Measurements from ENCODE around the gene HSF5. TPM values are rescaled to one million over a fixed set of nuclear protein-coding genes. Genes with fewer than 3 reads are reported as not detected.

HSF5 gene
- total RNA-seq: 0.32 TPM
- long read RNA-seq: 0 reads

GRCh38 chr17:58487589-58488427 is at the start of gene HSF5:
Gene HSF5, minus strand, starts transcription at chr17:58488408. Its CDS starts 134 bp downstream, at chr17:58488274.
- Histone ChIP-seq H3K27me3 (ENCODE audit: low read depth) (no peaks in the 10 kb centered on the region), H3K9me3 (no peaks in the 10 kb centered on the region), H3K4me3 (peak within 1 kb of the TSS; percentile 34), H3K4me1 (no peaks in the 10 kb centered on the region), H3K27ac (no peak within 1 kb of the TSS), H3K36me3 (peaks cover 53% of the 10 kb centered on the region)
- peak; percentile 47 for TF ChIP-seq CTCF (IDR thresholded peaks at IDR 0.05)
- intact Hi-C loops (cut with DNase I): no loop called here
- peak; percentile 72 for DNase-seq
- ATAC-seq: peak; percentile 72 to 79

- H3K9me3 ChIP-seq: no peaks in the 10 kb centered on the region
- intact Hi-C loops (cut with DNase I): no loop called here
- no peaks in the 10 kb centered on the region for H3K36me3 ChIP-seq
- DNase-seq (no peak), ATAC-seq (no peak)
- no peak overlapping the region for H3K4me3 ChIP-seq
- no peaks in the 10 kb centered on the region for H3K27me3 ChIP-seq (ENCODE audit: low read depth)
- no peak overlapping the region for H3K27ac ChIP-seq
- TF ChIP-seq CTCF (IDR thresholded peaks at IDR 0.05): no peak
- peaks cover 11% of the 10 kb centered on the region for H3K4me1 ChIP-seq
Measured at GRCh38 chr17:58537266-58537665, 49.1 kb upstream of the HSF5 start.

- Histone ChIP-seq H3K9me3 (no peaks in the 10 kb centered on the region), H3K27me3 (ENCODE audit: low read depth) (no peaks in the 10 kb centered on the region), H3K36me3 (no peaks in the 10 kb centered on the region), H3K4me1 (peaks cover 13% of the 10 kb centered on the region), H3K4me3 (no peak overlapping the region), H3K27ac (no peak overlapping the region)
- ATAC-seq (no peak), DNase-seq (no peak)
- intact Hi-C loops (cut with DNase I): no loop called here
- no peak for TF ChIP-seq CTCF (IDR thresholded peaks at IDR 0.05)
Measured at GRCh38 chr17:58536542-58536941, 48.3 kb upstream of the HSF5 start.

- H3K27ac ChIP-seq: no peak overlapping the region
- no peak for DNase-seq
- H3K4me3 ChIP-seq: no peak overlapping the region
- no peak for ATAC-seq
- H3K4me1 ChIP-seq: peaks cover 24% of the 10 kb centered on the region
- no peaks in the 10 kb centered on the region for H3K36me3 ChIP-seq
- no peak for TF ChIP-seq CTCF (IDR thresholded peaks at IDR 0.05)
- no peaks in the 10 kb centered on the region for H3K9me3 ChIP-seq
- H3K27me3 ChIP-seq (ENCODE audit: low read depth): no peaks in the 10 kb centered on the region
- intact Hi-C loops (cut with DNase I): no loop called here
Measured at GRCh38 chr17:58535431-58535830, 47.2 kb upstream of the HSF5 start.

- peak; percentile 20 to 47 for ATAC-seq
- Histone ChIP-seq H3K27me3 (ENCODE audit: low read depth) (no peaks in the 10 kb centered on the region), H3K4me3 (no peak overlapping the region), H3K27ac (no peak overlapping the region), H3K4me1 (peaks cover 25% of the 10 kb centered on the region), H3K36me3 (no peaks in the 10 kb centered on the region), H3K9me3 (no peaks in the 10 kb centered on the region)
- intact Hi-C loops (cut with DNase I): no loop called here
- DNase-seq: no peak
- TF ChIP-seq CTCF (IDR thresholded peaks at IDR 0.05): no peak
Measured at GRCh38 chr17:58534901-58535421, 46.8 kb upstream of the HSF5 start.
